ENCODE measurements around the gene TMEM215. TPM values are rescaled to one million over a fixed set of nuclear protein-coding genes. Genes with fewer than 3 reads are reported as not detected.
A peak's percentile ranks its signal among the peaks of the same experiment; 100 is the strongest.

The TMEM215 gene, protein sequence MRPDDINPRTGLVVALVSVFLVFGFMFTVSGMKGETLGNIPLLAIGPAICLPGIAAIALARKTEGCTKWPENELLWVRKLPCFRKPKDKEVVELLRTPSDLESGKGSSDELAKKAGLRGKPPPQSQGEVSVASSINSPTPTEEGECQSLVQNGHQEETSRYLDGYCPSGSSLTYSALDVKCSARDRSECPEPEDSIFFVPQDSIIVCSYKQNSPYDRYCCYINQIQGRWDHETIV
- under 1 TPM in 1 of 6 donors, not detected in 5; 0.09 TPM for total RNA-seq
- polyA plus RNA-seq: not detected

DNA sequence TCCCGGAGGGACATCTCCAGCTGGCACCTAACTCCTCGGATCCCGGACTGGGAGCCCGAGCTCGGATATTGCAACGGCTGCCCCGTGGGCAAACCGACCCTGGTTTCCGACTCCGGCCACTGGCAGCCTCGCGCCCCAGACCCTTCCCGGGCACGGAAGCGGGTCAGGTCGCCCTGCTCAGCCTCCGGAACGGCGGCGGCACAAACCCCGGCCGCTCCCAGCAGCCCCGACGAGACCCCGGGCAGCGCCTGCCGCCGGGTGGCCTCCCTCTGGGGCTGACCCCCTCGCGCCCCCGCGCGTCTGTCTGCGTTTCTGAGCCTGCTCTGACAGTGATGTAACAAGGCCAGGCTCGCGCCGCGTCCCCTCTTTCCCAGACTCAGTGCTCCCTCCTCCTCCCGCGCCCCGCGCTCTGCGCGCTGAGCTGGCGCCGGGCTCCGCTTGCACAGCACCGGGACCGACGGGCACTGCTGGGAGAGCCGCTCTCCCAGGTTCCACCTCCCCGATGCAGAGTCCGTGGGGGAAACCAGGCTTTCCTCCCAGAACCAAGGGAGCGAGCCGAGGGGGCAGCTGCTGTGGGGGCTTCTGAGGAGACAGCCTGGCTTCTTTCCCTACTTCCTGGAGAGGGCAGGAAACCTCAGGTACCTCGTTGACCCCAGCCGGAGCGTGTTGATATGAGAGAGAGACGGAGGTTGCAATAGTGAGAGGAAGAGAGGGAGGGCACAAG is at the start of gene TMEM215:
Gene TMEM215, plus strand, starts transcription at position 373 of the 724 bp plus-strand sequence. CDS start 644 bp downstream, outside the sequence.
- TF ChIP-seq, protein P1, sequence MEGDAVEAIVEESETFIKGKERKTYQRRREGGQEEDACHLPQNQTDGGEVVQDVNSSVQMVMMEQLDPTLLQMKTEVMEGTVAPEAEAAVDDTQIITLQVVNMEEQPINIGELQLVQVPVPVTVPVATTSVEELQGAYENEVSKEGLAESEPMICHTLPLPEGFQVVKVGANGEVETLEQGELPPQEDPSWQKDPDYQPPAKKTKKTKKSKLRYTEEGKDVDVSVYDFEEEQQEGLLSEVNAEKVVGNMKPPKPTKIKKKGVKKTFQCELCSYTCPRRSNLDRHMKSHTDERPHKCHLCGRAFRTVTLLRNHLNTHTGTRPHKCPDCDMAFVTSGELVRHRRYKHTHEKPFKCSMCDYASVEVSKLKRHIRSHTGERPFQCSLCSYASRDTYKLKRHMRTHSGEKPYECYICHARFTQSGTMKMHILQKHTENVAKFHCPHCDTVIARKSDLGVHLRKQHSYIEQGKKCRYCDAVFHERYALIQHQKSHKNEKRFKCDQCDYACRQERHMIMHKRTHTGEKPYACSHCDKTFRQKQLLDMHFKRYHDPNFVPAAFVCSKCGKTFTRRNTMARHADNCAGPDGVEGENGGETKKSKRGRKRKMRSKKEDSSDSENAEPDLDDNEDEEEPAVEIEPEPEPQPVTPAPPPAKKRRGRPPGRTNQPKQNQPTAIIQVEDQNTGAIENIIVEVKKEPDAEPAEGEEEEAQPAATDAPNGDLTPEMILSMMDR (IDR thresholded peaks at IDR 0.05): no peak
- WGBS, 2 donors: 1 to 3% methylated on average over 52 to 59 of the region's 59 CpGs
- Histone ChIP-seq H3K9me3 (no peaks in the 10 kb centered on the region), H3K36me3 (no peaks in the 10 kb centered on the region), H3K27ac (no peak within 1 kb of the TSS), H3K4me3 (peak within 1 kb of the TSS in 1 of 4 donors; percentile 10), H3K4me1 (no peaks in the 10 kb centered on the region), H3K27me3 (peaks cover 0 to 16% (median 0%) of the 10 kb centered on the region in 4 donors)
- no peak for FAIRE-seq
- intact Hi-C loops (cut with DNase I): no loop called here
- DNase-seq: peak in 3 of 6 donors; percentile 11 to 74 (median 57)
- no peak for ATAC-seq

GRCh38 chr9:32735476-32735875 is 47.9 kb upstream of the TMEM215 start:
- no peaks in the 10 kb centered on the region for H3K4me1 ChIP-seq
- no peaks in the 10 kb centered on the region for H3K36me3 ChIP-seq
- WGBS, 2 donors: 56 to 68% methylated on average over 3 of the region's 3 CpGs
- DNase-seq: no peak
- H3K4me3 ChIP-seq: no peak overlapping the region
- TF ChIP-seq, protein P1 (IDR thresholded peaks at IDR 0.05): no peak
- ATAC-seq: no peak
- FAIRE-seq: no peak
- H3K27ac ChIP-seq: no peak overlapping the region
- H3K9me3 ChIP-seq: no peaks in the 10 kb centered on the region
- H3K27me3 ChIP-seq: no peaks in the 10 kb centered on the region
- intact Hi-C loops (cut with DNase I): no loop called here

DNA sequence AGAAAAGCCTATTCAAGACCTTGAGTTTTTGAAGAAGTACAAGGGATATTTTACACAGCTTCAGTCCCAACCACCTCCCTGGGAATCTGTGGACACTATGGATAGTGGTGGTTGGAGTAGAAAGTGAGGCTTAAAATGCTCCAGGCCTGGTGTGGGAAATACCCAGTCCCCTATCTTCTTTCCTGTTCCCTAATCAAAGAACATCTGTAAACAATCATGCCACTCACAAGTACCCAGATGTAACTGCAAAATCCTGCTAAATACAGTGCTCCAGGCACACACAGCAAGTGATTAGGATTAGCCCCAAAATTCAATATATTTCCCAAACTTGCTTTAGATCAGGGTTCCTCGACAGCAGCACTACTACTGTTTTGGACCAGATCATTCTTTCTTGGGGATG is 46.0 kb upstream of the TMEM215 start:
- ATAC-seq (no peak), FAIRE-seq (no peak), DNase-seq (no peak)
- no peak overlapping the region for H3K4me3 ChIP-seq
- TF ChIP-seq, protein P1 (IDR thresholded peaks at IDR 0.05): no peak
- intact Hi-C loops (cut with DNase I): no loop called here
- H3K36me3 ChIP-seq: no peaks in the 10 kb centered on the region
- no peaks in the 10 kb centered on the region for H3K9me3 ChIP-seq
- no peaks in the 10 kb centered on the region for H3K4me1 ChIP-seq
- no peak overlapping the region for H3K27ac ChIP-seq
- 56 to 67% methylated on average over 1 of the region's 1 CpG for WGBS, 2 donors
- no peaks in the 10 kb centered on the region for H3K27me3 ChIP-seq

DNA sequence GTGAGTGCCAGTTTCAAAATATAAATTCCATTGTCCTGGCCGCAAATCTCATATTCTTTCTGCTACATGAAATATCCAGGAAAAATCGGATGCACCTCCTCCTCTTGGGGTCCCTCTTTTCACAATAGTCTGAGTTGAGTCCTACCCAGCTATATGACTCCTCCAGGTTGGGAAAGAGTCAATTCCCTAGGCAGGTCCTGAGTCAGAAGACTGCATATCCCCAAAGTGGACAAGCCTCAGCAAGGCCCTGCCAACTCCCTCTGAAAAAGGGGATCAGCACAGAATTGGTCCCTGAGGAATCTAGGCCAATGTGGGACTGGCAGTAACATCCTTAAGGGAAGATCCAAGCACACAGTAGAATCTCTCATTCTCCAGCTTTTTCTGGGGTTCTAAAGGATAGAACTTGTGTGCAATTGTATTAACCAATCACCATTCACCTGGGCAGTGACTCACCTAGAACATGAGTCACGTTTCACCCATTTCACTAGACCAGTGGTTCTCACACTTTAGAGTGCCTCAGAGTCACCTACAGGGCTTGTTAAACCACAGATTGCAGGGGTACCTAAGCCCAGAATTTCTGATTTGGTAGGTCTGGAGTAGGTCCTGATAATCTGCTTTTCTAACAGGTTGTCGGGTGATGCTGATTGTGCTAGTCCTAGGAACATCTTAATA is 44.7 kb upstream of the TMEM215 start:
- Histone ChIP-seq H3K4me1 (no peaks in the 10 kb centered on the region), H3K36me3 (no peaks in the 10 kb centered on the region), H3K27ac (no peak overlapping the region), H3K9me3 (no peaks in the 10 kb centered on the region), H3K27me3 (no peaks in the 10 kb centered on the region), H3K4me3 (no peak overlapping the region)
- DNase-seq: no peak
- no peak for FAIRE-seq
- intact Hi-C loops (cut with DNase I): no loop called here
- TF ChIP-seq, protein P1 (IDR thresholded peaks at IDR 0.05): no peak
- 68 to 77% methylated on average over 4 of the region's 4 CpGs for WGBS, 2 donors
- ATAC-seq: no peak
